HCT116 (cell line): ENCODE results near the gene ZNF512.

Source experiments
- EGR1 ChIP-seq: IDR thresholded peaks from 2 replicates; pipeline ENCODE4 v1.6.1; 2012; ENCODE audit warnings: low read depth
- FOSL1 ChIP-seq: IDR thresholded peaks from 2 replicates; pipeline ENCODE4 v1.6.1; 2012; ENCODE audit warnings: low read depth
- RAD21 ChIP-seq: IDR thresholded peaks from 2 replicates; pipeline ENCODE4 v1.6.1; 2012; ENCODE audit warnings: low read depth, mild to moderate bottlenecking
- TF ChIP-seq, protein P1 (sequence below), 3 experiments: fragments of 200-600 bp in 1 of 3; sonication (generic) in 1 of 3; IDR thresholded peaks in 2 of 3; conservative IDR thresholded peaks in 1 of 3; 2 replicates each; pipeline ENCODE4 v1.5.1; 2012 to 2017; ENCODE audit warnings: low read depth in 2 of 3, low read length in 2 of 3, antibody characterized with exemption in 1 of 3, borderline replicate concordance in 1 of 3, control low read depth in 1 of 3, mild to moderate bottlenecking in 1 of 3, mixed read lengths in 1 of 3, mixed run types in 1 of 3, moderate library complexity in 1 of 3; ENCODE audit not compliant: insufficient read depth in 1 of 3
- TF ChIP-seq, protein P2 (sequence below): IDR thresholded peaks from 2 replicates; pipeline ENCODE4 v1.6.1; 2012; ENCODE audit warnings: low read depth

DNA sequence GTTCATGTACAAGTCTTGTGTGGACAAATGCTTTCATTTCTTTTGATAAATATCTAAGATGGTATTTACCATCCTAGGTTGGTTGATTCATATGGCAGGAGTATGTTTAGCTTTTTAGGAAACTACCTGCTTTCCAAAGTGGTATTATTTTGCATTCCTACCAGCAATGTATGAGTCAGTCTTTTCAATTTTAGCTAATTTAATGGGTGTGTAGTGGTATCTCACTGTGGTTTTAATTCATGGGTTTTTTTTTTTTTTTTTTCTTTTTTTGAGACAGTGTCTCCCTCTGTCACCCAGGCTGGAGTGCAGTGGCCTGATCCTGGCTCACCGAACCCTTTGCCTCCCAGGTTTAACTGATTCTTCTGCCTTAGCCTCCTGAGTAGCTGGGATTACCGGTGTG is 4.2 kb downstream of the ZNF512 start:
- TF ChIP-seq, protein P1, sequence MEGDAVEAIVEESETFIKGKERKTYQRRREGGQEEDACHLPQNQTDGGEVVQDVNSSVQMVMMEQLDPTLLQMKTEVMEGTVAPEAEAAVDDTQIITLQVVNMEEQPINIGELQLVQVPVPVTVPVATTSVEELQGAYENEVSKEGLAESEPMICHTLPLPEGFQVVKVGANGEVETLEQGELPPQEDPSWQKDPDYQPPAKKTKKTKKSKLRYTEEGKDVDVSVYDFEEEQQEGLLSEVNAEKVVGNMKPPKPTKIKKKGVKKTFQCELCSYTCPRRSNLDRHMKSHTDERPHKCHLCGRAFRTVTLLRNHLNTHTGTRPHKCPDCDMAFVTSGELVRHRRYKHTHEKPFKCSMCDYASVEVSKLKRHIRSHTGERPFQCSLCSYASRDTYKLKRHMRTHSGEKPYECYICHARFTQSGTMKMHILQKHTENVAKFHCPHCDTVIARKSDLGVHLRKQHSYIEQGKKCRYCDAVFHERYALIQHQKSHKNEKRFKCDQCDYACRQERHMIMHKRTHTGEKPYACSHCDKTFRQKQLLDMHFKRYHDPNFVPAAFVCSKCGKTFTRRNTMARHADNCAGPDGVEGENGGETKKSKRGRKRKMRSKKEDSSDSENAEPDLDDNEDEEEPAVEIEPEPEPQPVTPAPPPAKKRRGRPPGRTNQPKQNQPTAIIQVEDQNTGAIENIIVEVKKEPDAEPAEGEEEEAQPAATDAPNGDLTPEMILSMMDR (IDR thresholded peaks at IDR 0.05 in 2 of 3, conservative IDR thresholded peaks at IDR 0.05 in 1 of 3; ENCODE audit: borderline replicate concordance in 1 of 3, insufficient read depth in 1 of 3, low read depth in 2 of 3, low read length in 2 of 3) = no peak
- TF ChIP-seq, protein P2, sequence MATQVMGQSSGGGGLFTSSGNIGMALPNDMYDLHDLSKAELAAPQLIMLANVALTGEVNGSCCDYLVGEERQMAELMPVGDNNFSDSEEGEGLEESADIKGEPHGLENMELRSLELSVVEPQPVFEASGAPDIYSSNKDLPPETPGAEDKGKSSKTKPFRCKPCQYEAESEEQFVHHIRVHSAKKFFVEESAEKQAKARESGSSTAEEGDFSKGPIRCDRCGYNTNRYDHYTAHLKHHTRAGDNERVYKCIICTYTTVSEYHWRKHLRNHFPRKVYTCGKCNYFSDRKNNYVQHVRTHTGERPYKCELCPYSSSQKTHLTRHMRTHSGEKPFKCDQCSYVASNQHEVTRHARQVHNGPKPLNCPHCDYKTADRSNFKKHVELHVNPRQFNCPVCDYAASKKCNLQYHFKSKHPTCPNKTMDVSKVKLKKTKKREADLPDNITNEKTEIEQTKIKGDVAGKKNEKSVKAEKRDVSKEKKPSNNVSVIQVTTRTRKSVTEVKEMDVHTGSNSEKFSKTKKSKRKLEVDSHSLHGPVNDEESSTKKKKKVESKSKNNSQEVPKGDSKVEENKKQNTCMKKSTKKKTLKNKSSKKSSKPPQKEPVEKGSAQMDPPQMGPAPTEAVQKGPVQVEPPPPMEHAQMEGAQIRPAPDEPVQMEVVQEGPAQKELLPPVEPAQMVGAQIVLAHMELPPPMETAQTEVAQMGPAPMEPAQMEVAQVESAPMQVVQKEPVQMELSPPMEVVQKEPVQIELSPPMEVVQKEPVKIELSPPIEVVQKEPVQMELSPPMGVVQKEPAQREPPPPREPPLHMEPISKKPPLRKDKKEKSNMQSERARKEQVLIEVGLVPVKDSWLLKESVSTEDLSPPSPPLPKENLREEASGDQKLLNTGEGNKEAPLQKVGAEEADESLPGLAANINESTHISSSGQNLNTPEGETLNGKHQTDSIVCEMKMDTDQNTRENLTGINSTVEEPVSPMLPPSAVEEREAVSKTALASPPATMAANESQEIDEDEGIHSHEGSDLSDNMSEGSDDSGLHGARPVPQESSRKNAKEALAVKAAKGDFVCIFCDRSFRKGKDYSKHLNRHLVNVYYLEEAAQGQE = no peak
- TF ChIP-seq EGR1 (no peak), FOSL1 (no peak), RAD21 (no peak)
